DLD1 (cell line): ENCODE results near the gene TMUB1.

Source experiments
- in situ Hi-C: cut with HindIII; loops from 2 replicates; pipeline ENCODE4 v1.10.0; 2017; ENCODE audit warnings: low sequenced_read_pairs

The TMUB1 gene

GRCh38 chr7:151071032-151071866 lies 12.0 kb downstream of the TMUB1 start:
- in situ Hi-C loops = no loop called here

- in situ Hi-C loops = no loop called here
These were observed 12.7 kb downstream of the TMUB1 start for GRCh38 chr7:151070574-151070960.

- in situ Hi-C loops = no loop called here
These were observed 13.3 kb downstream of the TMUB1 start for GRCh38 chr7:151069841-151070573.

DNA sequence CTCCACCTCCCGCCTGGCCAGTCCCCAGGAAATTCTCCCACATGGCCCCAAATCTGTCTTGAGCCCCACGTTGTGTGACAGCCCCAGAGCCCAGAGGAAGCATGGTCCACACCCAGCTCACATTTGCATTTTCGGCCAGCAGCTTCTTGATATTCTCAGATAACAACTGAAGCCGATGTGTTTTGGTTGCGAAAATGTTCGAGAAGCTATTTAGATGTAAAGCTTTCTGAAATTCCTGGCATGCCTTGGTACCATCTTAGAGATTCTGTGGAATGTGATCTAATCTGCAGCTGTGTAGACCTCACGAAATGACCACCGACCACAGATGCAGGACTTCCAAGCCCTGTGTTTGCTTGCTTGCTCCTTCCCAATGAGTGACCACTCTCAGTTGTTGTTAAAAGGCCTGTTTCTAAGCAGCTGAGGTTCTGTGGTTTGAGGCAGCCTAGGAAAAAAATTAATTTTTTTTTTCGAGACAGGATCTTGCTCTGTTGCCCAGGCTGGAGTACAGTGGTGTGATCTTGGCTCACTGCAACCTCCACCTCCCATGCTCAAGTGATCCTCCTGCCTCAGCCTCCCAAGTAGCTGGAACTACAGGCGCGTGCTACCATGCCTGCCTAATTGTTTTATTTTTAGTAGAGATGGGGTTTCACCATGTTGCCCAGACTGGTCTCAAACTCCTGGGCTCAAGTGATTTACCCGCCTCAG lies 15.1 kb downstream of the TMUB1 start:
- in situ Hi-C loops = no loop called here

- in situ Hi-C loops = no loop called here
These were observed 16.9 kb downstream of the TMUB1 start for GRCh38 chr7:151066273-151066974.

- in situ Hi-C loops = no loop called here
These were observed 17.8 kb downstream of the TMUB1 start for GRCh38 chr7:151065516-151065915.

DNA sequence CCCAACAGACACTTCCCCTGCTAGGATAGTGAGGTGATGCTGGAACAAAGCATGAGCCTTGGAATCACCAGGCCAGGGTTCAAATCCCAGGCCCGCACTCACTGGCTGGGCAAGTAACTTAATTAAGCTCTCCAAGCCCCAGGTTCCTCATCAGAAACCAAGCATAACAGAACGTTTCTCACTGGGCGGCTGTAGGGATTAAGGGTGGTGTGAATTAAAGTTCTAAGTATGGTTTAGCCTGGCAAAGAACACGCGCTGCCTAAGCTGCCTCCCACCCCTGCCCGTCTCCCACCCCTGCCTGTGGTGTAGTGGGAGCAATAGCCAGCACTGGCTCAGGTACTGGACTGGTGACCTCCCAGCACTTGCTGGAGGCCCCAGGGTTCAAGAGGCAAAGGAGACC lies 18.3 kb downstream of the TMUB1 start:
- in situ Hi-C loops = no loop called here

DNA sequence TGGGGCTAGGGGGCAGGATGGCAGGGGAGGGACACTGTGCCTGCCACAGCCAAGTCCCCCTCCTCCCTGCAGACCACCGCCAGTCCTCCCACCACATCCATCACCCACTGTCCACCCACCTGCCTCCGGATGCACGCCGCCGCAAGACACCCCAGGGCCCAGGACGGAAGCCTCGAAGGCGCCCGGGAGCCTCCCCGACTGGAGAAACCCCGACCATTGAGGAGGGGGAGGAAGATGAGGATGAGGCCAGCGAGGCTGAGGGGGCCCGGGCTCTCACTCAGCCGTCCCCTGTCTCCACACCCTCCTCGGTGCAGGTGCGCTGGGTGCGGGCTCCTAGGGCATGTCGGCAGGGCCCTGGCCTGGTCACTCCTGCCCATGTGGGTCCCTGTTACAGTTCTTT lies 18.8 kb downstream of the TMUB1 start:
- in situ Hi-C loops = no loop called here

- in situ Hi-C loops = no loop called here
These were observed 20.1 kb downstream of the TMUB1 start for GRCh38 chr7:151063212-151063561.

DNA sequence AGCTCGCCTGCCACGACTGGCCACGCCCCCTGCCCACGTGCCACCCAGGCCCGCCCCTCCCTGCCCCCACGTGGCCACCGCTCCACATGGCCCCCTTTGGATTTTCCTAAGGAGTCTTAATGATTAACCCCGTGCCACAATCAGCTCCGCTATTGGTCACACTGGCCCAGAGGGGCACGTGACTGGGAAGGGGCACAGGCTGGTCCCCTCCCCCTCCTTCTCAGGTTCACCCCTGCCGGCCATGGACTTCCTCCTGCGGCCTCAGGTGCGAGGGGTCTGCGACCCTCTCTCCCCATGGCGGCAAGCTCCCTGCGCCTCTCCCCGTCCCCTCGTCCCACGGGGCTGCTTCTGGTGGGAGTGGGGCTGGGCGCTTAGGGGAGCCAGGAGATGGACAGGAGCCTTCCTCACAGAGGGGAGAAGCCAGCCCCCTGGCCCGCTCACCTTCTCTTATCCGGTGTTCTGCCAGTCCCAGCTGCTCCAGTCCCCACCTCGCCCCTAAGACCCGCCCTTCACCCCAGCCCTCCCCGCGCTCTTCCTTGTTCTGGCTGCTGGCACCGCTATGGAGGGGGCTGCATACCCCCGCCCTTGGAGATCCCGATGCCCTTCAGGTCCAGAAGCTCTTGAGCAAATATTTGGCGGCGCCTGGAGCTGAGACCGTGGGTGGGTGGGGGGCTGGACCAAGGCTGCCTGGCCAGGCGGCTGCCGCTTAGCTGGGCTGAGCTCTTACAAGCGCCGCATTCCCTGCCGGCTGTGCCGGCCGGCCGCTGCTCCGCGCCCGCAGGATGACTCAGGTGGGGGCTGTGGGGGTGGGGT lies 20.7 kb downstream of the TMUB1 start:
- in situ Hi-C loops = no loop called here

GRCh38 chr7:151062111-151062398 lies 21.2 kb downstream of the TMUB1 start:
- in situ Hi-C loops = no loop called here

DNA sequence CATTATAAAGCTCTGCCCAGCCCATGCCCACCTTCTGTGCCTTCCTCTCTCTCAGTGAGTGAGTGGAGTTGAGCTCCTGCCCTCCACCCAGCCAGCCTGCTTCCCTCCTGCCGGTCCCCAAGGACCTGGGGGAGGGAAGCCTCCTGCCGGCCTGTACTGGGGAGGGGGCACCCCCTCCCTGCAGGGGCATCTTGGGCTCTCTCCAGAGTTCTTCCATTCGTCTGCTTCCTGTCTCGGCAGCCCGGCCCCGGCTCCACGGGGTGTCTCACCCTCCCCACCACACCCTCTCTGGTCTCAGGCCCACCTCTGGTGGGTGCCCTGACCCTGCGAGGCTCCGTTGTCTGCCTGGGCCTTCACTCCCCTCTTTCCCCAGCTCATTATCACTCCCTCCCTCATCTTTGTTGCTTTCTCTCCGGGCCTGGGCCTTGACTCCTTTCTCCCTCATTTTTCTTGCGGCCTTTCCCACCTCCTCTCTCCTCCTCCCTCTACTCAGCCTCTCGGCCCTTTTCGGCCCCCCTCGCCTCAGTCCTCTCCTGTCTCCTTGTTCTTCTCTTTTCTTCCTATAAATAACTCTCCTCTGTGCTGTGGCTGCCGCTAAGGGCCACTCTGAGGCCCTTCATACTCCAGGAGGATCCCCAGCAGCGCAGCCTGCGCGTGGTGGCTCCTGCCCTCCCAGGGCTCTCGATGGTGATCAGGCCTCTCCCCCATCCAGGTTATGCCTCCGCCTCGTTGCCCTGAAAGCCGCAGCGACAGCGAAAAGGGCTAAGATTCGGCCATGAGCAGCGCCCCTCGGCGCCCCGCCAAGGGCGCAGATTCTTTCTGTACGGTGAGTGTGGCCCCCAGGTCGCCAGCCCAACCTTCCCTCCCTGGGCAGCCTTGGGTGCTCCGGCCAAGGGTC lies 21.8 kb downstream of the TMUB1 start:
- in situ Hi-C loops = no loop called here

DNA sequence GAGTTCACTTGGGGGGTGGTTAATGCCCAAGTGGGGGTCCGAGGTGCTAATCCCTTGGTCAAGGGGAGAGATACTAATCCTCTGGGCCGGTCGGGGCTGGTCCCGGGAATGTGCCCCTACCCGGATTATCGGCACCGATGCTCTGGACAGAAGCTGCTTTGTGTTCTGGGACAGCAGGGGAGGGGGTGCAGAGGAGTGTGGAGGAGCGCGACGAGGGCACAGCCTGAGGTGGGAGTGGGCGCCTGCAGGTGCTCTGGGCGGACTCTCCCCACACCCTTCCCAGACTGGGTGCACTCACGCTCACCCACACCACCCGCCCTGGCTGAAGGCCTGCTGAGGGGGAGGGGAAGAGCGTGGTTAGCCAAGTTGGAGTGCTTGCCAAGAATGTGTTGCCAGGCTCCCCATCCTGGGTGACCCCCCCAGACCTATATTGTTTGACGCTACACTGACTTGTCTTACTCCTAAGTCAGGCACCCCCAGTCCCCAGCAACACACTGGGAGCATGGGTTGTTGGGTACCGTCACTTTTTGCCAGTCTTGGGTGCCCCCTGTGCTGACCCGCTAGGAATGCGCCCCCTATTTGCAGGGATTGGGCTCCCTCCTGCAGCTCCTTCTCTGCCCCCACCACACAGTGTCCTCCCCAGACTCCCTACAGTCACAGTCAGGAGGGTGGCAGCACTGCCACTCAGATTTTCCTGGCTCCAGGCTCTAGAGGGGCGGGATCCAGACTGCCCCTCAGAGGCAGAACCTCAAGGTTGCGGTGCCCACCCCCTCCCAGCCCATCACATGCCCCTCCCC lies 22.7 kb downstream of the TMUB1 start:
- in situ Hi-C loops = no loop called here

DNA sequence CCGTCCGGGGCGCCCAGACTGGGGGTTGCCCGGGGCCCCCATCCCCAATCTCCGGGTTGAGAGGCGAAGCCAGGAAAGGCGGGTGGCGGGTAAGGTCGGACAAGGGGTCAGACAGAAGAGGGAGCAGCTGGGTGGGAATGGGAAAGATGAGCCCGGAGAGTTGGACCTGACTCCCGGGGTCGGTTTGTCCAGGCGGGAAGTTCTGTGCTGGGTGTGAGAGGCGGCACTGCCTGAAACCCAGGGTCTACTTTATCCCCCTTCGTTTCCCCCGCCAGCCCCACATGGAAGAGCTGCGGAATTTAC lies 23.2 kb downstream of the TMUB1 start:
- in situ Hi-C loops = no loop called here

DNA sequence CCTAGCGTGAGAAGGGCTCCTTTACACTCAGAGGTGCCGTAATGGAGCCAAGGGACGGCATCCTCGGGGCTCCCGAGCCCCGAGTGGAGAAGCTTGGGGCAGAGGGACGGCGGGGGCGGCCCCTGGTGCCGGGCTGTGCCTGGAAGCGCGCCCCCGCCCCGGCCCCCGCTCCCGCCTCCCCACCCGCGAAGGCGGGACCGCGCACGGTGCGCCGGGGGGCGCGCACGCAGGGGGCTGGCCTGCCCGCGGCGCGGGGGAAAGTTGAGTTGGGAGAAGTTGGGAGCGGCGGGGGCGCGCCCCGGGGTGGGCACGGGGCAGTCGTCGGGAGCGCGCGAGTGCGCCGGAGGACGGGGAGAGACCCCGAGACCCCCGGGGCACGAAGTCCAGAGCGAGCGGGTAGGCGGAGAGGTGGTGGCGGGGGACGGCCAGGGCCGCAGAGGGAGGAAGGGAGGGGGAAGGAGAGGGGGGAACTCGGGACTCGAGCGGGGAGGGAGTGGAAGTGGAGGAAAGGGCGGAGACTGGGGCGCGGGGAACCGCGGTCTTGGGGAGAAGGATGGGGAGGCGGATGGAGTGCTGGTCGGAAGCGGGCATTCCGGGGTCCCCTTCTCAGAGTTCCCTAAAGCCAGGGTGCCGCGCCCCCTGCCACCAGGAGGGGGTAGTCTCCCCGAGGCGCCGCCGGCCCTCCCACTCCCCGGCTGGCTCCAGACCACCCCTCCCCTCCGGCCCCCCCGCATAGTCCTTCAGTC lies 23.8 kb downstream of the TMUB1 start, which contains the start of gene SLC4A2:
TSS of gene SLC4A2 (plus strand) at position 223 of the 746 bp plus-strand sequence. CDS start 2,399 bp downstream, outside the sequence.
- in situ Hi-C loops = no loop called here

GRCh38 chr7:151058781-151059366 lies 24.4 kb downstream of the TMUB1 start:
- in situ Hi-C loops = no loop called here

GRCh38 chr7:151057989-151058780 lies 25.1 kb downstream of the TMUB1 start:
- in situ Hi-C loops = no loop called here
